GM10266 (cell line): Measurements from ENCODE around the gene PSEN1.

Experiments used
- DNase-seq: peaks from one replicate; pipeline ENCODE4 v3.0.0; 2012; ENCODE audit errors: extremely low spot score
- CTCF ChIP-seq: IDR thresholded peaks from 2 replicates; pipeline ENCODE4 v1.5.1; 2012; ENCODE audit warnings: mild to moderate bottlenecking, low read depth; ENCODE audit not compliant: control insufficient read depth, insufficient read depth; ENCODE audit errors: missing control alignments

Gene PSEN1

GRCh38 chr14:73136387-73137225, at the start of gene PSEN1:
PSEN1 (plus strand) TSS chr14:73136507; CDS start chr14:73148020, 11,513 bp downstream.
- no peak for TF ChIP-seq CTCF
- peak; percentile 97 for DNase-seq

GRCh38 chr14:73091044-73091443, 45.3 kb upstream of the PSEN1 start:
- no peak for TF ChIP-seq CTCF
- DNase-seq: no peak

GRCh38 chr14:73097421-73097820, 38.9 kb upstream of the PSEN1 start:
- no peak for TF ChIP-seq CTCF
- DNase-seq: no peak

- no peak for TF ChIP-seq CTCF
- no peak for DNase-seq
Observed at GRCh38 chr14:73100334-73100733, 36.0 kb upstream of the PSEN1 start.

- TF ChIP-seq CTCF: no peak
- no peak for DNase-seq
Observed at GRCh38 chr14:73102806-73103497, 33.4 kb upstream of the PSEN1 start.

- no peak for TF ChIP-seq CTCF
- no peak for DNase-seq
Observed at GRCh38 chr14:73105050-73105449, 31.3 kb upstream of the PSEN1 start.

- DNase-seq: no peak
- no peak for TF ChIP-seq CTCF
Observed at GRCh38 chr14:73105727-73106126, 30.6 kb upstream of the PSEN1 start.
